Effector memory CD4-positive, alpha-beta T cell (primary cell): ENCODE data around the gene TPGS2.

Source experiments
- DNase-seq, 3 donors: peaks; one replicate each; pipeline ENCODE4 v3.0.0-alpha.2; 2020
- H3K27ac ChIP-seq: 2 replicates; pipeline ENCODE4 v1.7.0; 2013; ENCODE audit warnings: mild to moderate bottlenecking, low read length, moderate library complexity; ENCODE audit not compliant: insufficient read depth, poor library complexity, severe bottlenecking
- H3K27me3 ChIP-seq: replicated peaks from 2 replicates; pipeline ENCODE4 v1.7.0; 2013; ENCODE audit warnings: mild to moderate bottlenecking, low read length; ENCODE audit not compliant: insufficient read depth, control insufficient read depth, poor library complexity, severe bottlenecking
- H3K36me3 ChIP-seq: 2 replicates; pipeline ENCODE4 v1.7.0; 2013; ENCODE audit warnings: mild to moderate bottlenecking, low read length, moderate library complexity; ENCODE audit not compliant: control insufficient read depth, insufficient read depth
- H3K4me1 ChIP-seq: 2 replicates; pipeline ENCODE4 v1.7.0; 2013; ENCODE audit warnings: low read length, mild to moderate bottlenecking; ENCODE audit not compliant: control insufficient read depth, insufficient read depth, poor library complexity, severe bottlenecking
- H3K4me3 ChIP-seq: 2 replicates; pipeline ENCODE4 v1.7.0; 2013; ENCODE audit warnings: low read length, low read depth, mild to moderate bottlenecking; ENCODE audit not compliant: insufficient read depth, poor library complexity, severe bottlenecking
- H3K9me3 ChIP-seq: 2 replicates; pipeline ENCODE4 v1.7.0; 2013; ENCODE audit warnings: mild to moderate bottlenecking, low read length, moderate library complexity; ENCODE audit not compliant: control insufficient read depth

TPGS2 gene

GRCh38 chr18:36757081-36757480 is 71.7 kb downstream of the TPGS2 start:
- no peak overlapping the region for H3K4me3 ChIP-seq
- no peak overlapping the region for H3K27ac ChIP-seq
- no peaks in the 10 kb centered on the region for H3K36me3 ChIP-seq
- H3K9me3 ChIP-seq: no peaks in the 10 kb centered on the region
- H3K27me3 ChIP-seq: no peaks in the 10 kb centered on the region
- no peaks in the 10 kb centered on the region for H3K4me1 ChIP-seq
- no peak for DNase-seq

- no peak for DNase-seq
Measured at GRCh38 chr18:36756242-36756641, 72.6 kb downstream of the TPGS2 start.

GRCh38 chr18:36752929-36753865 is 75.6 kb downstream of the TPGS2 start:
- Histone ChIP-seq H3K9me3 (no peaks in the 10 kb centered on the region), H3K36me3 (no peaks in the 10 kb centered on the region), H3K27ac (no peak overlapping the region), H3K4me3 (no peak overlapping the region), H3K27me3 (no peaks in the 10 kb centered on the region), H3K4me1 (no peaks in the 10 kb centered on the region)
- DNase-seq: no peak

More at GRCh38 chr18:36756242-36756641, 72.6 kb downstream of the TPGS2 start:
- Histone ChIP-seq H3K27ac (no peak overlapping the region), H3K27me3 (no peaks in the 10 kb centered on the region), H3K9me3 (no peaks in the 10 kb centered on the region), H3K4me3 (no peak overlapping the region), H3K4me1 (no peaks in the 10 kb centered on the region), H3K36me3 (no peaks in the 10 kb centered on the region)

- no peak for DNase-seq
- H3K9me3 ChIP-seq: no peaks in the 10 kb centered on the region
- no peaks in the 10 kb centered on the region for H3K27me3 ChIP-seq
- no peaks in the 10 kb centered on the region for H3K4me1 ChIP-seq
- no peak overlapping the region for H3K27ac ChIP-seq
- no peaks in the 10 kb centered on the region for H3K36me3 ChIP-seq
- H3K4me3 ChIP-seq: no peak overlapping the region
Measured at GRCh38 chr18:36745219-36745975, 83.4 kb downstream of the TPGS2 start.

- no peak overlapping the region for H3K27ac ChIP-seq
- DNase-seq: no peak
Measured at GRCh38 chr18:36744261-36744876, 84.4 kb downstream of the TPGS2 start.

More at GRCh38 chr18:36744261-36744876, 84.4 kb downstream of the TPGS2 start:
- H3K4me3 ChIP-seq: no peak overlapping the region
- no peaks in the 10 kb centered on the region for H3K36me3 ChIP-seq
- no peaks in the 10 kb centered on the region for H3K9me3 ChIP-seq
- no peaks in the 10 kb centered on the region for H3K4me1 ChIP-seq
- H3K27me3 ChIP-seq: no peaks in the 10 kb centered on the region
